Measurements from ENCODE around the gene SH3YL1.

The SH3YL1 gene

GRCh38 chr2:169741-170140, 94.1 kb downstream of the SH3YL1 start:
- no peak overlapping the region for H3K4me2 ChIP-seq (ENCODE audit: insufficient read depth, low read length)
- no peak overlapping the region for H3K9ac ChIP-seq (ENCODE audit: low read depth, low read length)
- ATAC-seq (ENCODE audit: insufficient read depth, low read depth), result no peak
- no peaks in the 10 kb centered on the region for H3K79me2 ChIP-seq (ENCODE audit: insufficient read depth, low read length)
- no peaks in the 10 kb centered on the region for H3K4me1 ChIP-seq (ENCODE audit: insufficient read depth, low read length)
- H3K4me3 ChIP-seq (ENCODE audit: low read depth in 1 of 2, low read length in 2 of 2), result no peak overlapping the region
- H3K27ac ChIP-seq (ENCODE audit: low read length), result no peak overlapping the region
- no peaks in the 10 kb centered on the region for H3K9me3 ChIP-seq (ENCODE audit: insufficient read depth, low read length, severe bottlenecking)
- TF ChIP-seq EZH2 (IDR thresholded peaks at IDR 0.05; ENCODE audit: borderline replicate concordance, low read depth, low read length, severe bottlenecking), result no peak
- TF ChIP-seq, protein P1, sequence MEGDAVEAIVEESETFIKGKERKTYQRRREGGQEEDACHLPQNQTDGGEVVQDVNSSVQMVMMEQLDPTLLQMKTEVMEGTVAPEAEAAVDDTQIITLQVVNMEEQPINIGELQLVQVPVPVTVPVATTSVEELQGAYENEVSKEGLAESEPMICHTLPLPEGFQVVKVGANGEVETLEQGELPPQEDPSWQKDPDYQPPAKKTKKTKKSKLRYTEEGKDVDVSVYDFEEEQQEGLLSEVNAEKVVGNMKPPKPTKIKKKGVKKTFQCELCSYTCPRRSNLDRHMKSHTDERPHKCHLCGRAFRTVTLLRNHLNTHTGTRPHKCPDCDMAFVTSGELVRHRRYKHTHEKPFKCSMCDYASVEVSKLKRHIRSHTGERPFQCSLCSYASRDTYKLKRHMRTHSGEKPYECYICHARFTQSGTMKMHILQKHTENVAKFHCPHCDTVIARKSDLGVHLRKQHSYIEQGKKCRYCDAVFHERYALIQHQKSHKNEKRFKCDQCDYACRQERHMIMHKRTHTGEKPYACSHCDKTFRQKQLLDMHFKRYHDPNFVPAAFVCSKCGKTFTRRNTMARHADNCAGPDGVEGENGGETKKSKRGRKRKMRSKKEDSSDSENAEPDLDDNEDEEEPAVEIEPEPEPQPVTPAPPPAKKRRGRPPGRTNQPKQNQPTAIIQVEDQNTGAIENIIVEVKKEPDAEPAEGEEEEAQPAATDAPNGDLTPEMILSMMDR (IDR thresholded peaks at IDR 0.05; ENCODE audit: borderline replicate concordance, extremely low read depth, low read length, poor library complexity, severe bottlenecking), result no peak
- H2AFZ ChIP-seq (ENCODE audit: low read depth, low read length), result no peak overlapping the region
- no peaks in the 10 kb centered on the region for H3K36me3 ChIP-seq (ENCODE audit: insufficient read depth, low read length)
- no peak for DNase-seq
- H4K20me1 ChIP-seq (ENCODE audit: insufficient read depth, low read length), result no peaks in the 10 kb centered on the region
- peaks cover 2% of the 10 kb centered on the region for H3K27me3 ChIP-seq (ENCODE audit: insufficient read depth, low read length, poor library complexity)
